Adrenal gland (tissue), 12 donors: ENCODE results near the gene SPDL1. TPM values are rescaled to one million over a fixed set of nuclear protein-coding genes. Genes with fewer than 3 reads are reported as not detected.

Experiments
- DNase-seq, 7 donors: peaks; one replicate each; pipeline ENCODE4 v3.0.0-alpha.2; 2019 to 2020
- H3K27ac ChIP-seq, 5 donors: fragments of 200-600 bp; sonication (generic) in 4 of 5; 1 replicate in 3 of 5; 2 replicates in 2 of 5; pipeline versions ENCODE4 v1.5.1 to v1.8.0; 2016 to 2020; ENCODE audit warnings: mild to moderate bottlenecking in 1 of 5
- H3K27me3 ChIP-seq: fragments of 200-600 bp; 2 replicates; pipeline ENCODE4 v1.8.0; 2021
- H3K36me3 ChIP-seq, 2 donors: fragments of 200-600 bp; replicated peaks in 1 of 2; 1 replicate in 1 of 2; 2 replicates in 1 of 2; pipeline versions ENCODE4 v1.5.1 to v1.8.0; 2018 to 2022
- H3K4me1 ChIP-seq, 2 donors: fragments of 200-600 bp; replicated peaks in 1 of 2; 1 replicate in 1 of 2; 2 replicates in 1 of 2; pipeline versions ENCODE4 v1.5.1 to v1.8.0; 2018 to 2021
- H3K4me3 ChIP-seq, 4 donors: fragments of 200-600 bp; sonication (generic) in 3 of 4; one replicate each; pipeline ENCODE4 v1.5.1; 2016 to 2018
- H3K9me3 ChIP-seq, 3 donors: fragments of 200-600 bp; sonication (generic) in 1 of 3; replicated peaks in 1 of 3; 1 replicate in 2 of 3; 2 replicates in 1 of 3; pipeline versions ENCODE4 v1.5.1 to v1.8.0; 2016 to 2021
- CTCF ChIP-seq, 6 experiments: fragments of 450-650 bp in 4 of 6; fragments of 200-600 bp in 2 of 6; sonication (generic) in 1 of 6; IDR thresholded peaks; 1 replicate in 5 of 6; 2 replicates in 1 of 6; pipeline versions ENCODE4 v1.5.1 to v1.8.0; 2016 to 2021; ENCODE audit warnings: antibody characterized with exemption in 6 of 6, mild to moderate bottlenecking in 2 of 6, moderate library complexity in 1 of 6
- POLR2A ChIP-seq, 2 donors: fragments of 450-650 bp; IDR thresholded peaks; one replicate each; pipeline ENCODE4 v1.6.1; 2017; ENCODE audit warnings: antibody characterized with exemption in 2 of 2, mild to moderate bottlenecking in 2 of 2, moderate library complexity in 1 of 2
- WGBS, 4 donors: extraction: QIAGEN DNeasy Blood & Tissue Kit in 2 of 4; methylation state at CpG; one replicate each; pipeline versions ENCODE4 v1.1.5 to v1.1.7; 2013 to 2017; 5-methylcytosine and 5-hydroxymethylcytosine counted together
- intact Hi-C, 2 donors: fragments of 100-400 bp; cut with DNase I; formaldehyde crosslinking; loops; one replicate each; pipeline versions ENCODE4 v1.14.1 to v1.15.0; 2022 to 2023
- polyA plus RNA-seq, 3 donors: library from polyadenylated mRNA; stranded (reverse); fragments of 200-250 nt in 2 of 3; fragments of 350-450 nt in 1 of 3; fragmentation: Illumina TruSeq in 1 of 3; extraction: RNeasy Lipid Tissue Mini Kit (QIAGEN cat#74804) in 1 of 3; gene quantifications; one replicate each; pipeline ENCODE4 v1.2.3, GENCODE V29; 2013 to 2014
- total RNA-seq, 9 donors: library from RNA; depleted of rRNA in 4 of 9; stranded (reverse); fragments of >200 nt in 4 of 9; fragments of 120-200 nt in 1 of 9; fragmentation: NEBNext Ultra II Directional in 1 of 9; extraction: Animal tissue kit (Norgen Biotek cat#: 25700) in 1 of 9; gene quantifications; one replicate each; pipeline versions ENCODE4 v1.1.0 to v1.2.4, GENCODE V29; 2013 to 2023
- donor health status: healthy with polysubstance abuse.
- donor health status: Bipolar disorder and iron deficiency.
- donor health status: DM: yes; HTN: yes; CAD: no.
- donor health status: DM: no; HTN: no; CAD: no.
- donor health status: DM: no; HTN: no; CAD: no.
- donor health status: DM: yes; HTN: yes; CAD: no.

The SPDL1 gene
- total and polyA plus RNA-seq, 12 donors: 0.72 to 16.4 (median 6.5) TPM

GRCh38 chr5:169538944-169539343 is 44.6 kb upstream of the SPDL1 start:
- H3K4me3 ChIP-seq: no peak overlapping the region
- no peaks in the 10 kb centered on the region for H3K9me3 ChIP-seq
- DNase-seq: peak in 1 of 7 donors; percentile 5
- no peaks in the 10 kb centered on the region for H3K4me1 ChIP-seq
- H3K27me3 ChIP-seq: no peaks in the 10 kb centered on the region
- H3K36me3 ChIP-seq: no peaks in the 10 kb centered on the region
- no peak overlapping the region for H3K27ac ChIP-seq
- intact Hi-C loops: no loop called here
- 33 to 48% (median 42%) methylated on average over 1 of the region's 1 CpG for WGBS, 4 donors
- TF ChIP-seq POLR2A (IDR thresholded peaks at IDR 0.05) (no peak), CTCF (IDR thresholded peaks at IDR 0.05) (no peak)

- intact Hi-C loops: no loop called here
- no peak for TF ChIP-seq CTCF (IDR thresholded peaks at IDR 0.05)
- no peak for TF ChIP-seq POLR2A (IDR thresholded peaks at IDR 0.05)
- H3K36me3 ChIP-seq: no peaks in the 10 kb centered on the region
- H3K4me3 ChIP-seq: no peak overlapping the region
- DNase-seq: no peak
- H3K27ac ChIP-seq: no peak overlapping the region
- H3K9me3 ChIP-seq: no peaks in the 10 kb centered on the region
- 74 to 90% (median 84%) methylated on average over 2 of the region's 2 CpGs for WGBS, 4 donors
- no peaks in the 10 kb centered on the region for H3K27me3 ChIP-seq
- no peaks in the 10 kb centered on the region for H3K4me1 ChIP-seq
Measured at GRCh38 chr5:169542811-169543210, 40.8 kb upstream of the SPDL1 start.

- Histone ChIP-seq H3K36me3 (no peaks in the 10 kb centered on the region), H3K4me3 (no peak overlapping the region), H3K27me3 (no peaks in the 10 kb centered on the region), H3K9me3 (no peaks in the 10 kb centered on the region), H3K27ac (no peak overlapping the region), H3K4me1 (no peaks in the 10 kb centered on the region)
- no peak for DNase-seq
- no peak for TF ChIP-seq POLR2A (IDR thresholded peaks at IDR 0.05)
- TF ChIP-seq CTCF (IDR thresholded peaks at IDR 0.05): no peak
- 59 to 73% (median 65%) methylated on average over 2 of the region's 2 CpGs for WGBS, 4 donors
- intact Hi-C loops: no loop called here
Measured at GRCh38 chr5:169544264-169544950, 39.2 kb upstream of the SPDL1 start.

GRCh38 chr5:169545762-169546161 is 37.8 kb upstream of the SPDL1 start:
- H3K27ac ChIP-seq: no peak overlapping the region
- no peaks in the 10 kb centered on the region for H3K9me3 ChIP-seq
- no peak for DNase-seq
- intact Hi-C loops: no loop called here
- TF ChIP-seq POLR2A (IDR thresholded peaks at IDR 0.05) (no peak), CTCF (IDR thresholded peaks at IDR 0.05) (no peak)
- H3K36me3 ChIP-seq: no peaks in the 10 kb centered on the region
- 76 to 85% (median 80%) methylated on average over 1 of the region's 1 CpG for WGBS, 4 donors
- H3K4me3 ChIP-seq: no peak overlapping the region
- no peaks in the 10 kb centered on the region for H3K4me1 ChIP-seq
- no peaks in the 10 kb centered on the region for H3K27me3 ChIP-seq
